LoVo (cell line): ENCODE results near the gene AMIGO1.
"Not testable (repeated sequence)": the region's sequence is repeated elsewhere in the genome, so short reads cannot be mapped to it uniquely, and the experiment has no call there.

Source experiments
- DNase-seq: peaks from one replicate; pipeline ENCODE4 v3.0.0-alpha.2; 2016; ENCODE audit warnings: low spot score

The AMIGO1 gene

DNA sequence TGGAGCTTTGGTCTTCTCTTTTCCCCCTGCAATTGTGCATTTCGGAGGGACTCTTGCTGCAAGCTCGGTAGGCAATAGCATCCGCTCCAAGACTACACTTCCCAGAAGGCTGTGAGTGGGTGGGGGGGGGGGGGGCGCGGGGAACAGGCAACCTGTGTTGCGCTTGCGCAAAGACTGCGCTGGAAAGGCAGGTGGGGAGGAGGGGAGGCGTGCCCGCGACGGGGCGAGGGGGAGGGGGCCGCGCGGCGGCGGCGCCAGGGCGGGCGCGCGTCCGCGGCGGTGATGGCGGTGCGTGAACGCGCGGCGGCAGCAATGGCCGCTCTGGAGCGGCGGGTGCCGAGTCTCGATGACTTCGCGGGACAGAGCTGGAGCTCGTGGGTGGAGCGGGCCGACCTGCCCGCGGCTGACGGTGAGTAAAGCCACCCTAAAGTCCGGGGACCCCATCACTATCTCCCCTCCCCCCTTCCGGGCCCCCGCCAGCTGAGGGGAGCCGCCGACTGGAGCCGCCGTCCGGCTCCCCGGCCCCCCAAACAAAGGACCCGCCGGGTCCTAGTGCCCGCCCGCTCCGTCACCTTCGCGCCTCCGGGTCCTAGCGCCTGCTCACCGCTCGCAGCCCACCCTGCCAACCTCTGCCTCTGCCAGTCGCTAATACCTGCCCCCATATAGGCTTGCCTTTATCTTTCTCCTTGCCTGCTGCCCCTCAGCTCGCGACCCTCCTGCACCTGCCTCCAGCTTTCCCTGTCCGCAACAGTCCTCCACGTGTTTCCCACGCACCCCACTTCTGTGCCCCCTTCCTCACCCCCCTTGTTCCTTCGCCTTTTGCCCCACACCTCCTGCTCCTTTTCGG is 25.6 kb downstream of the AMIGO1 start, which contains the start of gene ATXN7L2:
ATXN7L2 (plus strand) TSS at position 234 of the 847 bp plus-strand sequence; CDS start at position 283, 49 bp downstream.
- DNase-seq: peak; percentile 93

DNA sequence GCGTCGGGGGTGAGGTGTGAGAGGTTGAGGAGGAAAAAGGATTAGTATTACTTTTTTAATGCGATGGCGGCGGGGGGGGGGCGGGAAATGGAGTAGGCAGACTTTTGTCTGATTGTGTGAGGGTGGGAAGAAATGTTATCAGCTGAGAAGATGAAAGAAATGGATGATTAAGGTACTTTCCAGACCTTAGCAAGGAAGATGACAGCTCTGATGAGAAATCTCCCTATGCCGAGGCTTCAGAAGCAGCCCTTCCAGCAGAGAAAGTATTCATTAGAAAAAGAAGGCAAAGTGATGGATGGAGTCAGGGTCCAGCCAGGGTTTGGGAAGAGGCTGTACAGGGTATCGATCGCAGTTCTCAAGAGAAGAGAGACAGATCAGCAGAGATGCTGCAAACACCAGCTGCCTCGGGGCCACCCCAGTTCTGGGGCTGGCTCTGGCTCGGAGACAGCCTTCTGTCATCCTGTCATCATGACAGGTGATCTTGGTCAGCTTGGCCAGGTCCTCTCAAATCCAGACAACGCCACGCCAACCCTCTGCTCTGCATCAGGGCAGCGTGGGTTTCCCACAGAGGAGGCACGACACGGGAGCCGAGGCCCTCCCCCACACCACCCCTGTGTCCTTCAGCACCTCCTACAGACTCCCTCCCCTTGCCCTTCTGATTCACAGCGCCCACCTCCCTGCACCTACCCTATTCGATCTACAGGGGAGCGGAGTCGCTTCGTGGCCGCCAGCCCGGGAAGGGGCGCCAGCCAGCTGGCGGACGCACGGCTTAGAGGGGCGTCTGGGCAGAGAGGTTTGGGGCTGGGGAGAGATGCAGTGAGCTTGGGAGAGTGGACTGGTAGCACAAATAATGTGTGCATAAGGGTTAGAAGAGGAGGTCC is 26.5 kb downstream of the AMIGO1 start:
- DNase-seq: no peak

DNA sequence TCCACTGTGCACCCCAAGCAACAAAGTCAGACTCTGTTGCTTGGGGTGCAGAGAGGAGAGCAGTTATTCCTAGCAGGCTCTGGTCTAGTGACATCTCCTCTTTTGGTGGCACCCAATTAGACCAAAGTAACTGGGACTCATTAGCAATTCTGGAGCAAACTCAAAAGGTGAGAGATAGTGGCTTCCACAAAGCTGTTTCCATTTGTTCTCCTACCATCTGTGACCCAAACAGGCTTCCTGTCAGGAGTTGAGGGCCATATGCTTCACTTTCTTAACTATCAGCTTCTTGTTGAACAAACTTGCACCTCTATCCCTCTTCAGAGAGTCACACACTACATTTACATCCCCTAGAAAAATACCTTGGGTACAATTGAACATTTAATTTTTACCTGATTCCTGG is 27.3 kb downstream of the AMIGO1 start:
- no peak for DNase-seq

DNA sequence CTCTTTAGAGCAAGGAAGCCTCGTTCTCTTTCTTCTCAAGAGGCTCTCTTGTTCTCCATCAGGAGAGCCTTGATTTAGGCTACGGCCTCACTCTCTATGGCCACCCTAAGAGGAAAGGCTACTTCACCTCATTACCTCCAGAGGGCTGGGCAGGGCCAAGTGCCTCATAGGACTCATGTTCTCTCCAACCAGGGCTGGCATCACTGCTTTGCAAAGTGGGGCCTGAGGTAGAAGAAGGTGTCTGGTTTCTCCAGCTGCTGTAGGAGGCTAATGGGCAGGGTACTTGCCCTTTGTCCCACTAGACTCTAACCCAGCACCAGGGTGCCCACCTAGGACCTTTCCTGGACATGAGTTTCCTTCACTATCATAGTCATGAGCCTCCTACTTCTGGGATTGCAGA is 27.9 kb downstream of the AMIGO1 start:
- no peak for DNase-seq

DNA sequence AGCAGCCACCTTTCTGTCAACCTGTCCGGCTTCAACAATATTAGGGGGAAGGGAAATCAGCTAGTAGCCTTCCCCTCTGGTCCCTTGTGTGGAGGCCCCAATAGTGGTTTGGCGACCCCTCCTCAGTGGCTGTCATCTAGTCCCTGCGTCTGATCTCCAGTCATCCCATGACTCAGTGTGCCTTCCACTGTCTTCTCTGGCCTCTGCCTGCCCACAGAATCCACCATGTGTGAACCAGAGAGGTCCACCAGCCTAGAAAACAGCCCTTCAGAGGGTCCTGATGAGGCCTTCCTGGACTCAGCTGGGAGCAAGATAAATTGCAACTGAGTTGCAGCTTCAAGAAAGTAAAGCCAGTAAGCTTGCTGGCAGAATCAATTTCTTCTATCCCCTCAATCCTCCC is 29.6 kb downstream of the AMIGO1 start:
- DNase-seq: no peak

DNA sequence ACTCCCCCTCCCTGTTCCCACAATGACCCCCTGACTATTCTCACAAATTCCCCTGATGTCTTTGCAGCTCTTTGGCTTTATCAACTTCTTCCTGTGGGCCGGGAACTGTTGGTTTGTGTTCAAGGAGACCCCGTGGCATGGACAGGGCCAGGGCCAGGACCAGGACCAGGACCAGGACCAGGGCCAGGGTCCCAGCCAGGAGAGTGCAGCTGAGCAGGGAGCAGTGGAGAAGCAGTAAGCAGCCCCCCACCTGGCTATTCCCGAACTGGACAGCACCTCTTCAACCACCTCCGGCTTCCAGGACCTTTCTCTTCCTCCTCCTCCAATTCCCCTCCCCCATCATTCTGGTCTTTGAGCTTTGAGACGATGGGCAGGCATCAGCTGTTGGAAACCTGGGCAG is 30.2 kb downstream of the AMIGO1 start:
- no peak for DNase-seq

DNA sequence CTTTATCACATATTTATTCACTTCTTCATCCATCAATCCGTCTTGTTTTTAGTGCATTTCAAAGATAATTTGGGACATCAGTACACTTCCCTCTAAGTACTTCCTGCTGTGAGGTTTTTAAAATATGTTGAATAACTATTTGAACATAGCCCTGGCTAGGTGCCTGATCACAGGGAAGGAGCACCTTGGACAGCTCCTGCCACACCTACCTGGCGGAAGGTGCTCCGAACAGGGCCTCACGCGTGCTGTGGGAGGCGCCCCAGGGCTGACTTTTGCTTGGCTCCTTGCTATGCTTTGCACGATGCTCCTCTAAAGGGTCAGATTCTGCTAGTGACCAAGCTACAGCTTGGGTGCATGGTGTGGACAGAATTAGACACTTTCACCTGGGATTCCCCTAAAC is 30.7 kb downstream of the AMIGO1 start:
- peak; percentile 34 for DNase-seq

DNA sequence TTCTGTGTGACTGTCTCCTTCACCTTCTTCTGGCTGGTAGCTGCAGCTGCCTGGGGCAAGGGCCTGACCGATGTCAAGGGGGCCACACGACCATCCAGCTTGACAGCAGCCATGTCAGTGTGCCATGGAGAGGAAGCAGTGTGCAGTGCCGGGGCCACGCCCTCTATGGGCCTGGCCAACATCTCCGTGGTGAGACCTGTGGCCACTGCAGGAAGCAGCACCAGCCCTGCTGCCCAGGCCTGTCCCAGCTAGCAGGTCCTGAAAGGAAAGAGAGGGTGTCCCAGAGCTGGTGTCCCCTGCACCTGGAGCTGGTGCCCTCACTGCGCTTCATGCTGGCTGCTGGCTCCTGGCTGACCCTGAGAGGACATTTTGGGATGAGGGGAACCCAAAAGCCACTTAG is 31.7 kb downstream of the AMIGO1 start:
- DNase-seq: no peak

DNA sequence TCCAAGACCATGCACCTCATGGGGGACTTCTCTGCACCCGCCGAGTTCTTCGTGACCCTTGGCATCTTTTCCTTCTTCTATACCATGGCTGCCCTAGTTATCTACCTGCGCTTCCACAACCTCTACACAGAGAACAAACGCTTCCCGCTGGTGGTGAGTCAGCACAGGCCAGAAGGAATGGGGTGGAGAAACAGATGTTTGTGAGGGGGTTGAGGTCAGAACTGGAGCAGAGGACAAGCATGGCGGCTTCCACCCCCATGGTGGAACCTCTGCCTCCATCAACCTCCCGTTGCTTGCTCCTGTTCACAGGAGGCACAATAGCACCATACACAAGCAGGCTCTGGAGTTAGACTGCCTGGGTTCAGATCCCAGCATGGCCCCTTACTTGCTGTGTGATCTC is 32.7 kb downstream of the AMIGO1 start:
- DNase-seq: no peak

DNA sequence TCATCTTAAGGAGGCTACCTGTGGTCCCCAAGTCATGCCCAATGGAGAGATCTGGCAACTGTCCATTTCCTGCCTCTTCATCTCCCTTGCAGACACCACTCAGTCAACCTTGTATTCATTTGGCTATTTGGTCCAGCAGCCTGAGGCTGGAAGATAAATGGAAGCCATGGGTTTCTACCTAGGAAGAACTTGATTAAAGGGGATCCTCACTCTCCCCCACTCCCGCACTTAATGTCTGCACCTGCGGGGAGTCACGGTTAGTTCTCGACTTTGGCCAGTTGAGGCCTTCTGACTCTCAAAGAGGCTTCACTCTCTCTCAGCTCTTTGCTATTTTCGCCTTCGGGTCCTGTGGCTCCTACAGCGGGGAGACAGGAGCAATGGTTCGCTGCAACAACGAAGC is 34.3 kb downstream of the AMIGO1 start:
- DNase-seq: no peak

DNA sequence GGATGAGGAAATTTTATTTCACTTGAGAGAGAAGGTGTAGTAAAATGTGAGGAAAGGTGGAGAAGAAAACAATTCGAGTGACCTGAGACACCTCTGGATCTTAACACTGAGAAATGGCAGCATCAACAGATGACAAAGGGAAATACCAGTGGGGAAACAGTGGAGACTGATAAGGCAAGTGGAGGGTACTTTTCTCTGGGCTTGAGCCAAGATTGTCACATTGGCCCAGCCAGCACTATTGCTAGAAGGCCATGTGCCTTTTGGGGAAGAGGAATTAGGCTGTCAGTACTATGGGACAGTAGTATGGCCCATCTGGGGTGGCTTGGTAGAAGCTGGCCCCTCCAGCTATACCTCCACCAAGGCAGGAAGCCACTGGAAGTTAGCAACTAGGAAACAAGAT is 34.8 kb downstream of the AMIGO1 start:
- no peak for DNase-seq

DNA sequence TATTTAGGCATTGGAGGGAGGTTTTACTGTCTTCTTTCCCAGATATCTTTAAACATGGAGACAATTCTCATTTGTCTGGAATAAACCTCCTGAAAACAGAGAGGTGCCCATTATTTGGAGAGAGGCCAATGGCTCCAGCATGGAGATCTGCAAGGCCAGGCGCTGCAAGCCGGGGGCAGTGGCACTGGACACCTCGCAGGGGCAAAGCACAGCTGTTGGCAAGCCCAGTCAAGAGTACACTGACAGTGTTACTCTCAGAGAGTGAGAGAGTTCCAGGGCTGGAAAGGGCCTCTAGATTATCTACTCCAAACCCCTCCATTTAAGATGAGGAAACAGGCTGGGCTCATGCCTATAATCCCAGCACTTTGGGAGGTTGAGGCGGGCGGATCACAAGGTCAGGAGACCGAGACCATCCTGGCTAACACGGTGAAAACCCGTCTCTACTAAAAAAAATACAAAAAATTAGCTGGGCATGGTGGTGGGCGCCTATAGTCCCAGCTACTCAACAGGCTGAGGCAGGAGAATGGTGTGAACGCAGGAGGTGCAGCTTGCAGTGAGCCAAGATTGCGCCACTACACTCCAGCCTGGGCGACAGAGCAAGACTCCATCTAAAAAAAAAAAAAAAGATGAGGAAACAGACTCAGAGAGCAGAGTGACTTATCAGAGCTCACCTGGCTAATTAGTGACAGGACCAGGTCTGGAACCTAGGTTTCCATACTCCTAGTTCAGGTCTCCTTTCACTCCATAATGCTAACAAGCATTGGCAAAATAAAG is 36.1 kb downstream of the AMIGO1 start:
- not testable (repeated sequence) for DNase-seq

DNA sequence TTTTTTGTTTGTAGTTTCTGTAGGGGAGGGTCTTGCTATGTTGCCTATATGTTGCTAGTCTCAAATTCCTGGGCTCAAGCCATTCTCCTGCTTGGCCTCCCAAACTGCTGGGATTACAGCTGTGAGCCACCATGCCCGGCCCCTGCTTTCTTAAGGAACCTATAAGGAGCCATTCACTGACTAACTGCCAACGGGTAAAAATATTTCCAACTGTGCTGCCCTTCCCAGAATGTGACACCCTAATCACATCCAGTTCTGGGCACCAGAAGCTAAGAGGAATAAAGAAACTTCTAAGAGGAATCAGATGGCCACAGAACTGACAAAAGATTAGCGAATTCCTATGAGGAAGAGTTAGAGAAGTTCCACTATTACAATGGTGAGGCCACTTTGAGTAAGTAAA is 36.7 kb downstream of the AMIGO1 start:
- DNase-seq: no peak

DNA sequence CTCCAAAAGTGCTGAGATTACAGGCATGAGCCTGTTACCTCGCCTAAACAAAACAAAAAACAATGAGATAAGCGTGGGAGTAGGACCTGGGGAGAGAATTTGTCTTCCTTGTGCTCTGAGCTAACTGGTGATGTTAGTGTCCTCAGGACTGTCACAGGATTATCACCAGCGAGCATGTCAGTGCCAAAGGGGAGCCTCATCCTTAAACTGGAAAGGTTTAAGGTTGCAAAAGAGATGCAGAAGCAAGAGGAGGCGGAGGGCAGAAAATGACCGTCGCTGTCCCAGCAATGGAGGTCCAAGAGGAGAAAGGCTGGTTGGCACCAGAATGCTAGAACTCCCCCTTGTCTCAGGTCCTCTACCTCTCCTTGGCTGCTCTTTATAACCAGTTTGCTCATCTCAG is 39.3 kb downstream of the AMIGO1 start:
- DNase-seq: no peak

DNA sequence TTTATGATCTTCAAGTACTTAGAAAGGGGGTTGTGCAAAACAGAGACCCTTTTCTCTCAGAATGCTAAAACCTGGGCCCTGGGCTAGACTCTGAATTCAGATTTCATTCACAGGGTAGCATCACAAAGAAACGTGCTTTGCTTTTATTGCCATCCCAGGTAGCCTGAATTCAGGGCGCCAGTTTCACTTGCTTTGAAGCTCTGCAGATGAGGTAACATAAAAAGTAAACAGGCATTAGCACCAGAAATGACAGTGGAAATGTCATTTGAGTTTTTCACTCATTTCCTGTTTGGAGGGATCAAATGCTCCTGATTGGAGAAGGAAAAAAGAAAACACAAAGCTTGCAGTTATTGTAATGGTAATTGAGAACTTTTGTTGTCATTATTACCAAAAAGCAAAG is 40.6 kb downstream of the AMIGO1 start:
- no peak for DNase-seq

DNA sequence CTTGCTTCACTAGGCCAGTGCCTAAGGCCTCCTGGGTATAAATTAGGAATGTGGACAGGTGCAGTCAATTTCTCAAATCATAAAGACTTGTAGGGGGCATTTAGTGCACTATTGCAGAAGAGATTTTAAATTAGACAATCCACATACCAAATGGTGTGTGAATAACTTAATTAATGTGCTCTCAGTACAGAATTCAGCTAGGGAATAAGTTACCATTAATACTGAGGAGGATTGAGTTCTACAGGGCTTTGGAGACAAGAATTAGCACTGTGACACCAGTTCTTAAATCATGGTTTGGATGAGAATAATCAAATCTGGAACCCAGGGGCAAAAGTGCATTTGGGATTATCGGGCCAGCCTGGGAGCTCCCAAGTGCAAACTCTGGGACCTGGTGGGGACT is 41.5 kb downstream of the AMIGO1 start:
- no peak for DNase-seq

DNA sequence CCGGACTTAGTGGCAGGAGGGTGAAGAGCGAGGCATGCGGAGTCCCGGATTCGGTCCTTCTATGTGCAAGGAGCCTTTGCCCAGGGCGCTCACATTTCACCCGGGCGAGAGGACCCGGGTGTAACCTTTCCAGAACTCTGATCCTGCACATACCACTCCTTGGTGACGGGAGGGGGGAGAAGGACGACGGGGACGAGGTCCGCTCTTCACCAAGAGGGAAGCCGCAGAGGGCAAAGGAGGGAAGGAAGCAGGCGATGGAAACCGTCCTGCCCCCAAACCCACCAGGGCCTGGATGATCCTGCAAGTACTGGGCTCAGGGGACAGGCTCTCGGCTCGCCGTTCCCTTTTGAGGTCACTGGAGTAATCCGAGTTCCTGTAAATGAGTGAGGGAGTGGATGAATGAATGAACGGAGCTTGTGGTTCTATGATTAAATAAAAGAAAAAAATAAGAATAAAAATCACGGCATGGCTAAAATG is 42.2 kb downstream of the AMIGO1 start:
- no peak for DNase-seq

DNA sequence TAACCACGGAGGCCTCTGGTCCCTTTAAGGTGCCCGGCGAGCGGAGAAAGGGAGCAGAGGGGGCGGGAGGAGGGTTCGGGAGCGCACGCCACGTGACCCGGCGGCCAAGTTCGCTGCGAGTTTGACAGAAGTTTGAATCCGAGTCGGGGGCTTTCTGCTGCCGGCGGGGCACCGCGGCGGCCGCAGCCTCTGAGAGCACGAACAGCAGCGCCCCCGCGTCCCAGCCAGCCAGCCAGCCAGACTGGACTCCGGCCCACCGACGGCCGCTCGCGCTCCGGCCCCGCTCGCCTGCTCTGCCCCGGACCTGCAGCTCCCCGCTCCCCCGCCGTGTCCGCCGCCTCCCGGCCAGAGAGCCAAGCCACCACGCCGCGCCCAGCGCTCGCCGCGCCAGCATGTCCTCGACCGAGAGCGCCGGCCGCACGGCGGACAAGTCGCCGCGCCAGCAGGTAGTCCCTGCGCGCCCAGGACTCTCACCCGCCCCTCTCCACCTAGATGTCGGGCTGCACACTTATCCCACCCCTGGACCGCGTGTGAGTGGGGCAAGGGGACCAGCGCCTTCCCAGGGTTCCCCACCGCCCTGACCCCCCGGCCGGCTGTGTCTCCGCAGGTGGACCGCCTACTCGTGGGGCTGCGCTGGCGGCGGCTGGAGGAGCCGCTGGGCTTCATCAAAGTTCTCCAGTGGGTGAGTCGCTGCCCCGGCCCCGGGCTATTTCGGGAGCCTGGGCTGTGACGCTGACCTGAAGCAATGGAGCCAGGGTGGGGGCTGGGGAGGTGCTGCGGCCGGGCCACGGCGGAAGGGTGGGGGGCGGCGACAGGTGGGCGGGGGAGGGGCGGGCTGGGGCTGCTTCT is 42.9 kb downstream of the AMIGO1 start, which contains the start of gene SYPL2:
SYPL2 (plus strand) TSS at position 95 of the 849 bp plus-strand sequence; CDS start at position 393, 298 bp downstream.
- no peak for DNase-seq

DNA sequence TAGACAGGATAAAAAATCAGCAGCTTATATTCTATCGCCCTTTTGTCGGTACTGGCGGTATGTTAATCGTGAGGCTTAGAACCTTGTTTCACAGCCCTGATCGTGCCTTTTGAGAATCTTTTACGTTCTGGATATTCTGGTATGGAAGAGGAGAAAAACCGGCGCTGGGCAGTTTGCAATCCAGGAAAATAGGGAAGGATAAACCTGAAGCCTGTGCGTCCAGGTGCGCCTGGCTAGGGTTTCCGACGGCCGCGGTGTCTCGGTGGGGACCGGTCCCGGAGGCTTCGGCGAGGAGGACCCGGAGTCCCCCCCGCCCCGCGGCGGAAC is 43.4 kb downstream of the AMIGO1 start:
- DNase-seq: no peak

DNA sequence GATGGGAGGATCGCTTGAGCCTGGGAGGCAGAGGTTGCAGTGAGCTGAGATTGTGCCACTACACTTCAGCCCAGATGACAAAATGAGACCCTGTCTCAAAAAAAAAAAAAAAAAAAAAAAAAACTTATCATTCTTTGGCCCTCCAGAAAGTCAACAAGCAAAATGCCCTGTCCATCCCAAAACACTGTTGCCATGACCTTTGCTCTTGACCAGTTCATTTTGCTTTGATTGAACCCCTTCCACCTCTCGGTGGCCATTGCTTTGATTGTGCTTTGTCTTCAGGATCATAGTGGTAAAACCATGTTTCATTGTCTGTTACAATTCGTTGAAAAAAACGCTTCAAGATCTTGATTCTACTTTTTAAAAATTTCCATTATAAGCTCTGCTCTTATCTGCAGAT is 51.7 kb downstream of the AMIGO1 start:
- DNase-seq: no peak

DNA sequence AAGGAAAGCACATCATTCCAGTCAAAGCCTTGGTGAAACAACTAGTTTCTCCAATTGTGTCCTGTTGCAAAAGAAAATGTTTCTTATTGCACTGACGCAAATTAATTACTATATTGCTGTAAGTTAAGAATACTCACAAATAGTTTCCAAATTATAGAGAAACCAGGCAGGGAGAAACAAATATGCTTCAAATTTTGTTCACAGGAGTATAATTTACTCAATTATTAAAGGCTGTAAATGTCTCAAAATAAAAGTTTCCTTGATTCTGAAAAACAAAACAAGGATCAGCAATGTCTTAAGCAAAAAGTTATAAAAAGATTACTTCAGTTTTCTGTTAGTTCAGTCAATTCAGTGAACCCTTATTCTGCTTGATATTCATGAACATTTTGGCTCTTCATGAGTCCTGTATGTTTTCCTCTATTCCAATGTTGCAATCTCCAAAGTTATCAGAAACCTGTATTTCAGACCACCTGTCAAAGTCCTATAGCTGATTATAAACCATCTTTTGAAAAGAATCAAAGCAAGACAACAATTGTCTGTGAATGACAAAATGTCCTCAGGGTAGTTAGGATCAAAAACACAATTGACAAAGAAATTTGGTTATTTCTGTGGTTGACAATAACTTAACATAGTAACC is 54.9 kb downstream of the AMIGO1 start:
- no peak for DNase-seq
